Measurements from ENCODE around the gene IL17REL.

Gene IL17REL

GRCh38 chr22:50012211-50013181 is at the start of gene IL17REL:
TSS of gene IL17REL (minus strand) at chr22:50012765. CDS start at chr22:50012646, 119 bp downstream.
- peak; percentile 25 for TF ChIP-seq CTCF (IDR thresholded peaks at IDR 0.05; ENCODE audit: low read depth, low read length)
- DNase-seq (ENCODE audit: extremely low read depth, low read depth): no peak

GRCh38 chr22:50061824-50062355 is 49.3 kb upstream of the IL17REL start:
- no peak for DNase-seq (ENCODE audit: extremely low read depth, low read depth)
- no peak for TF ChIP-seq CTCF (IDR thresholded peaks at IDR 0.05; ENCODE audit: low read depth, low read length)

GRCh38 chr22:50061141-50061823 is 48.7 kb upstream of the IL17REL start:
- DNase-seq (ENCODE audit: extremely low read depth, low read depth): no peak
- TF ChIP-seq CTCF (IDR thresholded peaks at IDR 0.05; ENCODE audit: low read depth, low read length): no peak

GRCh38 chr22:50060441-50061140 is 48.0 kb upstream of the IL17REL start:
- no peak for DNase-seq (ENCODE audit: extremely low read depth, low read depth)
- no peak for TF ChIP-seq CTCF (IDR thresholded peaks at IDR 0.05; ENCODE audit: low read depth, low read length)

- no peak for TF ChIP-seq CTCF (IDR thresholded peaks at IDR 0.05; ENCODE audit: low read depth, low read length)
- no peak for DNase-seq (ENCODE audit: extremely low read depth, low read depth)
Measured at GRCh38 chr22:50059881-50060262, 47.3 kb upstream of the IL17REL start.

GRCh38 chr22:50058906-50059880 is 46.6 kb upstream of the IL17REL start:
- no peak for DNase-seq (ENCODE audit: extremely low read depth, low read depth)
- no peak; the same call in 1 of the 2 replicates for TF ChIP-seq CTCF (IDR thresholded peaks at IDR 0.05; ENCODE audit: low read depth, low read length)
